Activated T-cell treated with anti-CD3 and anti-CD28 coated beads for 4 hours (primary cell): Measurements from ENCODE around the gene INPP5A.
"Not testable (repeated sequence)": the region's sequence is repeated elsewhere in the genome, so short reads cannot be mapped to it uniquely, and the experiment has no call there.

Experiments used
- DNase-seq: peaks from one replicate; pipeline ENCODE4 v3.0.0-alpha.2; 2020

The INPP5A gene

GRCh38 chr10:132584081-132584480 is 46.5 kb downstream of the INPP5A start:
- no peak for DNase-seq

- DNase-seq: no peak
Measured at GRCh38 chr10:132585732-132586722, 48.4 kb downstream of the INPP5A start.

GRCh38 chr10:132586739-132587138 is 49.2 kb downstream of the INPP5A start:
- no peak for DNase-seq

GRCh38 chr10:132587175-132587574 is 49.6 kb downstream of the INPP5A start:
- DNase-seq: no peak

- no peak for DNase-seq
Measured at GRCh38 chr10:132588301-132589013, 50.9 kb downstream of the INPP5A start.

GRCh38 chr10:132589015-132589414 is 51.4 kb downstream of the INPP5A start:
- DNase-seq: no peak

- DNase-seq: no peak
Measured at GRCh38 chr10:132589681-132590080, 52.1 kb downstream of the INPP5A start.

- DNase-seq: no peak
Measured at GRCh38 chr10:132590094-132590751, 52.6 kb downstream of the INPP5A start.

- no peak for DNase-seq
Measured at GRCh38 chr10:132590752-132591121, 53.1 kb downstream of the INPP5A start.

- no peak for DNase-seq
Measured at GRCh38 chr10:132591166-132591971, 53.8 kb downstream of the INPP5A start.

- no peak for DNase-seq
Measured at GRCh38 chr10:132592790-132593383, 55.3 kb downstream of the INPP5A start.

- no peak for DNase-seq
Measured at GRCh38 chr10:132593389-132593788, 55.8 kb downstream of the INPP5A start.

GRCh38 chr10:132593900-132594876 is 56.6 kb downstream of the INPP5A start:
- no peak for DNase-seq

- no peak for DNase-seq
Measured at GRCh38 chr10:132595021-132595420, 57.4 kb downstream of the INPP5A start.

- DNase-seq: no peak
Measured at GRCh38 chr10:132595854-132596253, 58.3 kb downstream of the INPP5A start.

GRCh38 chr10:132596742-132597279 is 59.2 kb downstream of the INPP5A start:
- no peak for DNase-seq

- DNase-seq: no peak
Measured at GRCh38 chr10:132597654-132598053, 60.1 kb downstream of the INPP5A start.

- not testable (repeated sequence) for DNase-seq
Measured at GRCh38 chr10:132599023-132599618, 61.5 kb downstream of the INPP5A start.

GRCh38 chr10:132599732-132600131 is 62.1 kb downstream of the INPP5A start:
- no peak for DNase-seq

- DNase-seq: no peak
Measured at GRCh38 chr10:132600416-132600815, 62.8 kb downstream of the INPP5A start.
